LHCN-M2 (cell line): ENCODE measurements around the gene GINS1. TPM values are rescaled to one million over a fixed set of nuclear protein-coding genes. Genes with fewer than 3 reads are reported as not detected.
"Not testable (repeated sequence)": the region's sequence is repeated elsewhere in the genome, so short reads cannot be mapped to it uniquely, and the experiment has no call there.

Source experiments
- DNase-seq: peaks from one replicate; pipeline ENCODE4 v3.0.0-alpha.2; 2012; ENCODE audit warnings: low read depth
- total RNA-seq: library from RNA; depleted of rRNA; stranded (reverse); fragments of >200 nt; gene quantifications from 2 replicates; pipeline ENCODE4 v1.2.3, GENCODE V29; 2014

The GINS1 gene
- total RNA-seq, 1 experiment from 2014 or later = 31.1 TPM

GRCh38 chr20:25389858-25390537 is 17.5 kb upstream of the GINS1 start:
- peak; percentile 11 for DNase-seq

- DNase-seq = peak; percentile 97
Observed at GRCh38 chr20:25390538-25391528, 16.6 kb upstream of the GINS1 start, which contains the start of gene ABHD12. ABHD12 (minus strand) TSS chr20:25390835; CDS start chr20:25390703, 132 bp downstream.

GRCh38 chr20:25394276-25394675 is 13.2 kb upstream of the GINS1 start:
- no peak for DNase-seq

- no peak for DNase-seq
Observed at GRCh38 chr20:25394996-25395395, 12.5 kb upstream of the GINS1 start.

GRCh38 chr20:25397096-25397495 is 10.4 kb upstream of the GINS1 start:
- no peak for DNase-seq

- no peak for DNase-seq
Observed at GRCh38 chr20:25397821-25398220, 9.7 kb upstream of the GINS1 start.

- no peak for DNase-seq
Observed at GRCh38 chr20:25398376-25399036, 9.0 kb upstream of the GINS1 start.

GRCh38 chr20:25399037-25399430 is 8.4 kb upstream of the GINS1 start:
- peak; percentile 77 for DNase-seq

- not testable (repeated sequence) for DNase-seq
Observed at GRCh38 chr20:25400291-25400732, 7.2 kb upstream of the GINS1 start.

GRCh38 chr20:25402583-25402982 is 4.9 kb upstream of the GINS1 start:
- DNase-seq = peak; percentile 15

GRCh38 chr20:25408170-25408547 is 686 bp downstream of the GINS1 start:
- peak; percentile 16 for DNase-seq

- DNase-seq = peak; percentile 42
Observed at GRCh38 chr20:25408890-25409289, 1.4 kb downstream of the GINS1 start.

GRCh38 chr20:25418776-25419175 is 11.3 kb downstream of the GINS1 start:
- peak; percentile 38 for DNase-seq

- DNase-seq = no peak
Observed at GRCh38 chr20:25421102-25421501, 13.6 kb downstream of the GINS1 start.

GRCh38 chr20:25422032-25422431 is 14.6 kb downstream of the GINS1 start:
- DNase-seq = no peak

- DNase-seq = no peak
Observed at GRCh38 chr20:25424536-25424935, 17.1 kb downstream of the GINS1 start.

GRCh38 chr20:25437153-25437581 is 29.7 kb downstream of the GINS1 start:
- DNase-seq = no peak

- DNase-seq = no peak
Observed at GRCh38 chr20:25439328-25439727, 31.9 kb downstream of the GINS1 start.

GRCh38 chr20:25444556-25444955 is 37.1 kb downstream of the GINS1 start:
- DNase-seq = no peak

GRCh38 chr20:25447671-25448070 is 40.2 kb downstream of the GINS1 start:
- no peak for DNase-seq

- DNase-seq = no peak
Observed at GRCh38 chr20:25452333-25452732, 44.9 kb downstream of the GINS1 start.
